LNCAP (cell line): Measurements from ENCODE around the gene RSPH1.

ENCODE experiments used
- TF ChIP-seq, protein P1 (sequence below): fragments of 450-650 bp; IDR thresholded peaks from 2 replicates; pipeline ENCODE4 v1.5.1; 2017; ENCODE audit warnings: mild to moderate bottlenecking

RSPH1 gene

DNA sequence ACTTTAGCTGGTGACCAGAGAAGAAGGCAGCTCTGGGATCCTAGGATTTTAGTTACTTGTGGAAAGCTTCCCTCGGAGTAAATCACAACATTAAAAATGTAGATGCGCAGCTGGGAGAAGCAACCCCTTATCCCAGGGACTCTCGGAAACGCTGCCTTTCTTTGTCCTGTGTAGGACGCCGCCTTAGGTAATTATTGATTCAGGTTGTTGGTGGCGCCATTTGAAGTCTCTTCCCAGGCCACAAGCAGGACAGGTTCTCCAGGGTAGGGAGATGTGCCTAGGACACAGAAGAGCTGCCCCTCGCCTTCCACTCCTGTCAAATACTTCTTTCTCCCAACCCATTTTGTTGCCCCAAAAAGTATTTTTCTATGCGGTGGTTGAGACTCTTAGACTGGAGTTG lies 27.9 kb upstream of the RSPH1 start:
- TF ChIP-seq, protein P1, sequence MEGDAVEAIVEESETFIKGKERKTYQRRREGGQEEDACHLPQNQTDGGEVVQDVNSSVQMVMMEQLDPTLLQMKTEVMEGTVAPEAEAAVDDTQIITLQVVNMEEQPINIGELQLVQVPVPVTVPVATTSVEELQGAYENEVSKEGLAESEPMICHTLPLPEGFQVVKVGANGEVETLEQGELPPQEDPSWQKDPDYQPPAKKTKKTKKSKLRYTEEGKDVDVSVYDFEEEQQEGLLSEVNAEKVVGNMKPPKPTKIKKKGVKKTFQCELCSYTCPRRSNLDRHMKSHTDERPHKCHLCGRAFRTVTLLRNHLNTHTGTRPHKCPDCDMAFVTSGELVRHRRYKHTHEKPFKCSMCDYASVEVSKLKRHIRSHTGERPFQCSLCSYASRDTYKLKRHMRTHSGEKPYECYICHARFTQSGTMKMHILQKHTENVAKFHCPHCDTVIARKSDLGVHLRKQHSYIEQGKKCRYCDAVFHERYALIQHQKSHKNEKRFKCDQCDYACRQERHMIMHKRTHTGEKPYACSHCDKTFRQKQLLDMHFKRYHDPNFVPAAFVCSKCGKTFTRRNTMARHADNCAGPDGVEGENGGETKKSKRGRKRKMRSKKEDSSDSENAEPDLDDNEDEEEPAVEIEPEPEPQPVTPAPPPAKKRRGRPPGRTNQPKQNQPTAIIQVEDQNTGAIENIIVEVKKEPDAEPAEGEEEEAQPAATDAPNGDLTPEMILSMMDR: no peak

DNA sequence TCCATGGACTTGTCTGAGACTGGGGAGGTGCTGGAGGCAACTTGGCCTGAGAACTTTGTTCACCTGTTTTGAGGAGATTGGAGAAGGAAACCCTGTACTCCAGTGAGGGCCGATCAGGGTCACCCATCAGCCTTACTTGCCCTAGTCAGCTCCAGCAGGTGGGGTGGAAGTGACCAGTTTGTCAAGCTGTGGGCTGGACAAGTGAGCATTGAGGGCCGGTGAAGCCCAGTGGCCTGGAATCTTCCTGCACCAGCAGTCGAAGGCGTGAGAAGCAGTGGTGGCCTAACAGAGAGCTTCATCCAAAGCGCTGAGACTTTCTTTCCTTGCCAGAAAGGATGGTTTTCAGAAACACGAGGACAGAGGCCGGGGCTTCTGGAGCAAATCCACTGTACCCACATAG lies 27.2 kb upstream of the RSPH1 start:
- TF ChIP-seq, protein P1: no peak

GRCh38 chr21:42522771-42523170 lies 26.7 kb upstream of the RSPH1 start:
- TF ChIP-seq, protein P1: no peak

DNA sequence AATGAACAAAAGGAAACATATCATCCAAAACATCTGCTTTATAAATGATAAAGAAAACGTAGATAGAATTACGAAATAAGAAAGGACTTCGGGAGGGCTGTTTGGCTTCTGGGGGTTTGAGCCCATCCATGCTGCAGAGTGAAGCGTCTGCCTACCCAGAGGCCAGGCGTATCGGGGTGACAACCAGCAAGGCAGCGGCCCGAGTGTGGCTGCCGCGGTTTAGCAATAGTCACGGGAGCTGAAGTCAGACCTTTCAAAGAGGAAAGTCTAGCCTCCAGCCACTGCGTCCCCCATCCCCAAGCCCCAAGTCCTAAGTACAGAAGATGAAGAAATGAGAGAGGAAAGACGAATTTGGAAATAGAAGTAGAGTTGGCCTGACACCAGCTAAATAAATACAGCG lies 26.2 kb upstream of the RSPH1 start:
- TF ChIP-seq, protein P1: no peak

- TF ChIP-seq, protein P1: no peak
Measured at GRCh38 chr21:42521805-42522204, 25.8 kb upstream of the RSPH1 start.

DNA sequence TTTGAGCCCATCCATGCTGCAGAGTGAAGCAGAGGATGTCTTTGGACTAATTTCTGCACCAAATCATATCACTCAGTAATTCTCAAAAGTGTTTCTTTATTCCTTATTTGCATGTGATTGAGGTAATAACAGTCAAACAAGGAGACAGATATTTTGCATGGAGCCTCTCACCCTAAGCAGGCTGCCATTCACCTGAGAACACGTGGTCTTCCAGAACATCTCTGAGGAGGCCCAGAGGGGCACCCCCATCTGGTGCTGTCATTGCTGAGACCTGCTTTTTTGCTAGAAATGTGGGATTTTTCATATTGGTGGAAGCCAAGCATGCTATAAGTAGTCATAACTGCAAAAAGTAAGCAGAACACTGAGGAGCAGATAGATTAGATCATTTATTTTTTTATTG lies 25.4 kb upstream of the RSPH1 start:
- TF ChIP-seq, protein P1: no peak

- TF ChIP-seq, protein P1: no peak
Measured at GRCh38 chr21:42520628-42521253, 24.7 kb upstream of the RSPH1 start.

- TF ChIP-seq, protein P1: no peak
Measured at GRCh38 chr21:42518626-42519025, 22.6 kb upstream of the RSPH1 start.
